Measurements from ENCODE around the gene GGACT. TPM values are rescaled to one million over a fixed set of nuclear protein-coding genes. Genes with fewer than 3 reads are reported as not detected.

The GGACT gene
- total RNA-seq, 1 donor from 2014 or later, result 3.1 TPM

DNA sequence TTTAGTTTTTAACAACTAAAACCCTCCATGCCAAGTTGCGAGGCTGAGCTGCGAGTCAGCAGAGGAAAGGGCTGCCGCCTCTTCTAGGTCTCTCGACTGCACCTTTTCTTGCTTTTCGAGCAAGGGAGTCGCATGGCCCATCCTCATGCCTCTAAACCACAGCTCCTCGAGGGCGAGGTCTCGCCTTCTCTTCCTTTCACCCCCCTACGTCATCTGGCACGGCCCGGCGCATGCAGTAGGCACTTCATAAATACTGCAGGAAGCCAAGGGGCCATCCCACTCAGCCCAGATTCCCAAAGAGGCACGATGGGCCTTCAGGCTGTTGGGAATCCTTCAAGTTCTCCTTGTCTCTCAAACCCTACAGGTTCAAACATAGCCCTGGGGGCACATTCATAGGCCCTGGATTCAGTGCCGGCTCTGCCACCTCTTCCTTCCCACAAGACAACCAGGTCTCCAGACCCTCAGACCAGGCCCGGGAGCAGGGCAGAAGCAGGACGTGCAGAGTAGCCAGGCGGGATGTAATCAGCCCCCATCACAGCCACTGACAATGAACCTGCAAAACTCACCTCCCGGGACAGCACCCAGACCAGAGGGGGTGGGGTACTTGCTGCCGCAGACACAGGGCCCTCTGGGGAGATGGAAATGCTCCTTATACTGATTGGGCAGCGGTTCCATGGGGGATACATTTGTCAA, 41.7 kb downstream of the GGACT start:
- no peak for DNase-seq

GRCh38 chr13:100545684-100546061, 42.9 kb downstream of the GGACT start:
- no peak for DNase-seq

DNA sequence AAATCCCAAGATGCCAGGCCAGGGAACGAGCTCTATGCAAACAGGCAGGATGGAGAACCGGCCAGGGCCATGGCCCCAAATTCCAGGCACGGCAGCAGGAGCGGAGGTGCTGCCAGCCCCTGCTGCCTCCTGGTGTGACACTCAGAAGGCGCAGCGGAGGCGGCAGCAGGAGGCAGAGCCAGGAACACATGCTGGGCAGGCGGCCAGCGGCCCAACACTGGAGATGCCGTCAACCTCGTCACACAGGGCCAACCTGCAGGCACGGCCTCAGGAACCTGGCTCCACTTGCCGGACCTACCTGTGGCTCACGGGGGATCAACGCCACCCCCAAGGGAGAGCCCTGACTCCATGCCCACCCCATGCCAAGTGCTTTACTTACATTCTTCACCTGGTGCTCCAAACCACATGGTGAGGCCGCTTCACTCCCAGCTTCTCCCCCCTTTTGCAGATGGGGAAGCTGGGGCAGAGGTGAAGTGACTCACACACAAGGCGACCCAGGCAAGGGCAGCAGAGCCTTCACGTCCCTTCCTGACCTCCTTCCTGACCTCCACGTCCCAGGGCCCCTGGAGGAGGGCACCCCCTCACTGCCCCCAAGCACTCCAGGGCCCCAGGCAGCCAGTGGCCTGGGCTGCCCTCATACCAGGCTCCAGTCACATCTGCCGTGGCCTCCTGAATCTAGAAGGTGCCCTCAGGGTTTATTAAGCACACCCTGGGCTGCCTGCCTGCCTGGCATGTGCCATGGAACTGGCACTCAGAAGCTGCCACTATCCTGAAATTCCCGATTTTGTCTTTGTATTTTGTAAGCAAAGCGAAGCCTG, 43.5 kb downstream of the GGACT start:
- DNase-seq, result no peak

- DNase-seq, result no peak
Observed at GRCh38 chr13:100543872-100544602, 44.6 kb downstream of the GGACT start.

- DNase-seq, result peak; percentile 62
Observed at GRCh38 chr13:100542826-100543156, 45.8 kb downstream of the GGACT start.

- peak; percentile 51 for DNase-seq
Observed at GRCh38 chr13:100541897-100542825, 46.4 kb downstream of the GGACT start.

GRCh38 chr13:100540621-100541020, 48.0 kb downstream of the GGACT start:
- no peak for DNase-seq

GRCh38 chr13:100537951-100538462, 50.6 kb downstream of the GGACT start:
- no peak for DNase-seq

- DNase-seq, result no peak
Observed at GRCh38 chr13:100537486-100537885, 51.1 kb downstream of the GGACT start.

DNA sequence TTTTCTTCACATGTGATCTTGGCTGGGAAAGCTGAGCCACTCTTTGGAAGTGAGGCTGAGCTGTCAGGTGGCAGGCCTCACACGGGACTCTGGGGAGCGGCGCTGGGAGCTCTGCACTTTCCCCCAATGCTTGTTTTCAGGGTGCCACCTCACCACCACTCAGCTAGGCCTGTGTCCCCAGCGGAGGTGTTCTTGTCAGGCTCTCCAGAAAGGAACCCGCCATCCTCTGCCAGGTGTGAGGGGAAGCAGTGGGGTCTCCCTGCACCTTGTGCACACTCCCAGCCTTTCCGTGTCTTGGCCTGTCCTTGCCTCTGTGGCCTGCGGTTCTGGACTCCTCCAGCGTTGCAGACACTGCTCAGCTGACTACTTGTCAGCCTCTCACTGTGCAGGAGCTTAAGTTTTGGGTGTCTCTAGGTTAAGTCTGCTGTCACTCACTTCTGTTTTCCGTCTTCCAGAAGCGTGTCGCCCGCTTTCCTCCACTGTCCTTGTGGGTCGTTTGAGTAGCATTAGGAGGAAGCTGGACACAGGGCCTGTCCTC, 51.9 kb downstream of the GGACT start:
- no peak for DNase-seq

DNA sequence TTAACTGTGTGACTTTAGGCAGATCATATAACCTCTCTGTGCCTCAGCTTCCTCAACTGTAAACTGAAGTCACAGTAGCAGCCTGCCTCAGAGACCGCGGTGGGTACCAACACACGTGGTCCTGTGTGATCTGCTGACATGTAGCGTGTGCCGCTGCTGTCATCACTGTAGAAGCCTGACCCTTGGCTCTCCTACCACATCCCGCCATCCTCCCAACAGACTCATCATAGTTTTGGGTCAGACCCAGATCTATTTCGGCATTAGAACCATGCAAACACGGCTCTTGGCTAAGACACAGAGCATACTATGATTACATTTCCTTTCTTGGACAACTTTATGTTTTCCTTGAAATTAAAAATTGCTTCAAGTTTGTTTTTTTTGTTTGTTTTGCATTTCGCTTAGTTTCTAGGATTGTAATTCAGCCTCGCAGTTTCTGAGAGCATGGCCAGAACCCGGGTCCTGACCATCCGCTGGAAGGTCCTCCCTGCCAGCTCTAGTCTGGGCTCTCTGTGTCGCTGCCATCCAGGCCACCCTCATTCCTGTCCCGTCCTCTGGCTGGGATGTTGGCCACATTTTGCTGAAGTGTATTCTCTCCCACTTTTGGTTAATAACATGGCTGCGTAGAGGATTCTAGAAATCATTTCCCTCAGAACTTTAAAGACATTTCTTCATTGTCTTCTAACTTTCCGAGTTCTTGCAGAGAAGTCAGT, 53.0 kb downstream of the GGACT start:
- peak; percentile 44 for DNase-seq

GRCh38 chr13:100534911-100535310, 53.7 kb downstream of the GGACT start:
- no peak for DNase-seq

GRCh38 chr13:100534147-100534843, 54.3 kb downstream of the GGACT start:
- peak; percentile 28 for DNase-seq

- DNase-seq, result no peak
Observed at GRCh38 chr13:100533588-100534041, 55.0 kb downstream of the GGACT start.

DNA sequence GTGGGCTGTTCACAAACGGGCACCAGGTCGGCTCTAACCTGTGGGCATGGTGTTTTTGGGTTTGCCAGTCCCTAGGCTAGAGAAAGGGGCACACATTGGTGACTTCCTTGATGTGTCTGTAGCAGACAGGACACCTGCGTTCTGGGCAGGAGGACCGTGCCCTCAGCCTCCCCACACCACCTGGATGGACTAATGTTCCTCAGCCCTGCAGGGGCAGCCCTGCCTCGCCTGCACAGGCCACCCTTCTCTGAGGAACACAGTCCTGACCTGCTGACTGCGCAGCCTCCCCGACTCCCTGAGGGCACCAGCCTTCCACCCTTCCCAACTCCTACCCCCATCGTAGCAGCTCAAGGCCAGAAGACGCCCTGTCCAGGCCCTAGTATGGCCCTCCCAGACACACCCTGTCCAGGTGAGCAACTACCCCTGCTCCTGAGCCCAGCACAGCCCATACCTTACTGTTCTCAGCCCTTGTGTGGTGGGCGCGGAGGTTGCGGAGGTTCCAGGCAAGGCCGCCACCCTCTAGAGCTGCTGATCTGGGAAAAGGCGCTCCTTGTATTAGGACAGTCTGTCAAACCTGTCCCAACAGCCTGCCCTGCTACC, 55.7 kb downstream of the GGACT start:
- no peak for DNase-seq

DNA sequence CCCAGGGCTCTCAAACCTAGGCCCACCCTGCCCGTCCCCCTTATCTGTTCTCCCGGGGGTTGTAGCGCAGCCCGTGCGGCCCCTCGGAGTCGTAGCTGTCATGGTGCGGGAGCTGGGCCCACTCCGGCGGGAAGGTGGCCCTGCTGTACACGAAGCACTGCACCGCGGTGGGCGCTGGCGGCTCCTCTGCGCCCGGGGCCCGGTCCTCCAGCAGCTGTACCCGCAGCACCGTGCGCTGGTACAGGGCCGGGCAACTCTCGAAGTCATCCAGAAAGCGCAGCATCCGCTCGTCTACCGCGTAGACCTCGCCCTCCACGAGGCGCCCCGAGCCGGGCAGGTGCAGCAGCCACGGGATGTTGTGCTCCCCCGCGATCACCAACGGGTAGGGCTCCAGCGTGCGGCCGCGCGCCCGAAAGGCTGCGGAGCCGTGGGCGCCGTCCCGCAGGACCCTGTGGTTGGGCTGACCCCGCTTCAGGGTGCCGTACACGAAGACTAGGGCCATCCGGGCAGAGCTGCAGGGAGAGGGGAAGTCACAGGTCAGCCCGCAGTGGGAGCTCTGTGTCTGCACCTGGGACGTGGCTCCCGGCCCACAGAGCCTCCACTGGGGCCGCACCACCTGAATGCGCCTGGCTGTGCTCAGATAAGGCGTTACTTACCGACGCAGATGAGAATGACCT, 56.4 kb downstream of the GGACT start:
- DNase-seq, result no peak

- DNase-seq, result peak; percentile 53
Observed at GRCh38 chr13:100530671-100531213, 57.8 kb downstream of the GGACT start.

DNA sequence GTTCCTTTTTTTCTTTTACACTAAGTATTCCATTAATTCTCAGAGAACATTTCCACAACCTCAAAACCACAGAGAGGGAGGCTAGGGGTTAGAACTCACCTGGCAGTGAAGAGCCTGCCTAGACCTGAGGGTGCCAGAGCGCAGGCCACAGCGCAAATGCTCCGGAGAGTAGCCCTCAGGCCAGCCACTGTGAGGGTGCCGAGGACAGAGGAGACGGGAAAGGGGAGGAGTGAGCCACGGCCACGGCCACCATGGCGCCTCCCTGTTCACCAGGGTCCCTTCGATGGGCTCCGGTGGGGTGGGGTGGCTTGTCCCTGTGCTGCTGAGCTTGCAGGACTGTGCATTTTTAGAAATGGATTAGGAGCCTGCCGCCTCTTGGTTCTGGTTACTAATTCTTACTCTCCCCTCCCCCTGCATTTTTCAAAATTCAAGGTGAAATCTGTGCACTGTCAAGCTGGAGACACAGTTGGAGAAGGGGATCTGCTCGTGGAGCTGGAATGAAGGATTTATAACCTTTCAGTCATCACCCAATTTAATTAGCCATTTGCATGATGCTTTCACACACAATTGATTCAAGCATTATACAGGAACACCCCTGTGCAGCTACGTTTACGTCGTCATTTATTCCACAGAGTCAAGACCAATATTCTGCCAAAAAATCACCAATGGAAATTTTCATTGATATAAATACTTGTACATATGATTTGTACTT, 58.8 kb downstream of the GGACT start:
- DNase-seq, result no peak
